ENCODE data around the gene ZNF385A. TPM values are rescaled to one million over a fixed set of nuclear protein-coding genes. Genes with fewer than 3 reads are reported as not detected.

Gene ZNF385A
- total RNA-seq, 1 donor from 2014 or later: 24.4 TPM

- Histone ChIP-seq H3K9me3 (ENCODE audit: insufficient read depth, low read depth, low read length) (no peaks in the 10 kb centered on the region), H3K27ac (ENCODE audit: low read depth, low read length) (no peak overlapping the region), H3K27me3 (ENCODE audit: insufficient read depth, low read length) (no peaks in the 10 kb centered on the region), H3K4me1 (ENCODE audit: insufficient read depth, low read length) (peaks cover 60% of the 10 kb centered on the region), H3K9ac (ENCODE audit: low read length) (no peak overlapping the region), H4K20me1 (ENCODE audit: insufficient read depth, low read length) (peaks cover 67% of the 10 kb centered on the region), H3K4me3 (ENCODE audit: insufficient read depth, low read depth, low read length) (no peak overlapping the region), H3K4me2 (ENCODE audit: low read length) (peak overlapping the region; percentile 11), H3K36me3 (ENCODE audit: insufficient read depth, low read length) (no peaks in the 10 kb centered on the region), H2AFZ (ENCODE audit: low read depth, low read length) (no peak overlapping the region), H3K79me2 (ENCODE audit: insufficient read depth, low read length) (peaks cover 87% of the 10 kb centered on the region)
- DNase-seq (ENCODE audit: low read depth) (no peak), FAIRE-seq (no peak)
- Mint-ChIP-seq H3K27me3 (ENCODE audit: low read depth, unreplicated experiment) (no peaks in the 10 kb centered on the region), H3K9me3 (ENCODE audit: unreplicated experiment) (no peaks in the 10 kb centered on the region), H3K4me3 (ENCODE audit: unreplicated experiment) (peak overlapping the region; percentile 72), H3K36me3 (ENCODE audit: low read depth, unreplicated experiment) (peaks cover 4% of the 10 kb centered on the region), H3K27ac (ENCODE audit: unreplicated experiment) (no peak overlapping the region), H3K4me1 (ENCODE audit: low read depth, unreplicated experiment) (peaks cover 42% of the 10 kb centered on the region)
- no peak for TF ChIP-seq EZH2 (IDR thresholded peaks at IDR 0.05; ENCODE audit: insufficient read depth, low read length)
- TF ChIP-seq CTCF (IDR thresholded peaks at IDR 0.05; ENCODE audit: insufficient read depth, low read depth, low read length): no peak
These were observed 30.8 kb upstream of the ZNF385A start for GRCh38 chr12:54415221-54415929.

DNA sequence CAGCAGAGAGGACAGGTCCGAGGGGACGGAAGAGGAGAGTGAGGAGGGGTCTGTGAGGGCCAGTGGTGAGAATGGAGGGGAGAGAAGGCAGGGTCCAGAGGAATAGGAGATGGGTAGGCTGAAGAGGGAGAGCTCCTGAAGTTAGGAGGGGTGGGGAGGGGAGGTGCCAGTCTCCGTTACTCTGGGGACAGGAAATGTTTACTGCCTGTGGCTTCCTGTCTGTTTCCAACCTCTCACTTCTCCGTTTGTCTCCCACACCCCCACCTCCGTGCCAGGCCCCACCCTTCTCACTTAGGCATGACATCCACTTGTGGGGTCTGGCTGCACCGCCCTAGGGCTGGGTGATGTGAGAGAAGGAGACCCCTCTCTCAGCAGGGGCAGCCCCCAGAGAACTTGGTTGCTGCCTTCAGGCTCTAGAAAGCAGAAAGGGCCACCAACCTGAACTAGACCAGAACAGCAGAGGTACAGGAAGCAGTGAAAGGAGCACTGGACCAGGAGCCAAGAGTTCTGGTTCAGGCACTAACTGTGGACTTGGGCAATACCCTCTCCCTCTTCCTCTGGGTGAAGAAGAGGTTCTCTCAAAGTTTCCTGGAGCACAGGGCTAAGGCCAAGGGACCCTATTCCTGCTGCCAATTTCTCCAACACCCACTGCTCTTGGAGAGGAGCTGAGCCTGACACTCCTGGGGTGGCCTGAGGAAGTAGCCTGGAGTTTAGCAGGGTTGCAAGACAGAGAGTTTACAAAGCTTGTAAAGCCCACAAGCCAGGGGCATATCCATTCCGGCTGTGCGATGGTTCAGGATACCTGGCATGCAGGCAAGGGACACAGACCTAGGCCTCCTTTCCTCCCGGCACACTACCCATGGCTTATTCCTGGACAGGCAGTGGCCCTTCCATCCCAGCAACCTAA is 29.0 kb upstream of the ZNF385A start:
- no peaks in the 10 kb centered on the region for H3K9me3 Mint-ChIP-seq (ENCODE audit: unreplicated experiment)
- H3K4me3 ChIP-seq (ENCODE audit: insufficient read depth, low read depth, low read length): no peak overlapping the region
- H3K4me3 Mint-ChIP-seq (ENCODE audit: unreplicated experiment): peak overlapping the region; percentile 74
- H2AFZ ChIP-seq (ENCODE audit: low read depth, low read length): no peak overlapping the region
- H3K4me1 Mint-ChIP-seq (ENCODE audit: low read depth, unreplicated experiment): peaks cover 42% of the 10 kb centered on the region
- peaks cover 50% of the 10 kb centered on the region for H3K4me1 ChIP-seq (ENCODE audit: insufficient read depth, low read length)
- H3K9ac ChIP-seq (ENCODE audit: low read length): peak overlapping the region; percentile 62
- peak overlapping the region; percentile 58 for H3K27ac Mint-ChIP-seq (ENCODE audit: unreplicated experiment)
- no peak for FAIRE-seq
- peak; percentile 26 for DNase-seq (ENCODE audit: low read depth)
- H3K9me3 ChIP-seq (ENCODE audit: insufficient read depth, low read depth, low read length): no peaks in the 10 kb centered on the region
- peaks cover 96% of the 10 kb centered on the region for H3K79me2 ChIP-seq (ENCODE audit: insufficient read depth, low read length)
- TF ChIP-seq EZH2 (IDR thresholded peaks at IDR 0.05; ENCODE audit: insufficient read depth, low read length) (no peak), CTCF (IDR thresholded peaks at IDR 0.05; ENCODE audit: insufficient read depth, low read depth, low read length) (no peak)
- no peaks in the 10 kb centered on the region for H3K27me3 Mint-ChIP-seq (ENCODE audit: low read depth, unreplicated experiment)
- H3K36me3 ChIP-seq (ENCODE audit: insufficient read depth, low read length): peaks cover 14% of the 10 kb centered on the region
- peak overlapping the region; percentile 70 for H3K27ac ChIP-seq (ENCODE audit: low read depth, low read length)
- peaks cover 7% of the 10 kb centered on the region for H3K36me3 Mint-ChIP-seq (ENCODE audit: low read depth, unreplicated experiment)
- peaks cover 84% of the 10 kb centered on the region for H4K20me1 ChIP-seq (ENCODE audit: insufficient read depth, low read length)
- H3K27me3 ChIP-seq (ENCODE audit: insufficient read depth, low read length): no peaks in the 10 kb centered on the region
- H3K4me2 ChIP-seq (ENCODE audit: low read length): peak overlapping the region; percentile 73
